Activated CD4-positive, CD25-positive, alpha-beta regulatory T cell treated with anti-CD3 and anti-CD28 coated beads, Interleukin-2, amount 50 U/mL, for 72 hours (primary cell): ENCODE results near the gene BABAM1.
"Not testable (repeated sequence)": the region's sequence is repeated elsewhere in the genome, so short reads cannot be mapped to it uniquely, and the experiment has no call there.

Experiments
- DNase-seq: peaks from one replicate; pipeline ENCODE4 v3.0.0; 2021

Gene BABAM1

DNA sequence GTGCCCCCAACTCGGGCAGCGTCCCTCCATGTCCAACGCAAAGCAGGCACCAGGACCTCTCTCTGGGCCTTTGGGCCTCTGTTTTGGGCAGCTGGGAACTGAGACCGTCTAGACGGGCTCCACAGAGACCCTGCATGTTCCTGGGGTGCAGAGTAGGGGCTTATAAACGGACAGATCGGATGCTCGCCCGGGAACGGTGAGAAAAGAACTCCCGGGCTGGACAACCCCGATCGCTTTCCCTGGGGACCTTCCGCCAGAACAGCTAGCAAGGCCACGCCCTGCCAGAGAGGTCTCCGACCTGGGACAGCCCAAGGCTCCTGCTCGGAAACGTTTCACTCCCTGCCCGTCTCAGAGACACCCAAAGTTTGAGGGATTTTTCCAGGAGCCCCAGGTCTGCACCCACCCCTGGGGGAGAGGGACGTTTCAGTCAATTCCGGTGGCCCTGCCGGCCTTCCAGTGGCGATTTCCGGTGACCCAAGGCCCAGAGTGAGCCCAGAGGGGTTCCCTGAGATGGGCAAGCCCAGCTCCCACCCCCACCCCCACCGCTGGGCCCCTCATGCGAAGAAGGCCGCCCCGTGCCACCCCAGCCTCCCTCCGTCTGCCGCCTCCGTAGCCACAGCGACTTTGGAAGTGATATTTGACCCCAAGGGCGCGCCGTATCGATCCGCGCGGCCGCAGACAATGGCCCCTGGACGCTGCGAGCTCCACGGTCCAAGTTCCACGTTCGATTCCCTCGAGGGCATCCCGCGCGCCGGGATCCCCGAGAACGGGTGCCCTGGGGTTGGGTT is 23.2 kb upstream of the BABAM1 start:
- DNase-seq = no peak

DNA sequence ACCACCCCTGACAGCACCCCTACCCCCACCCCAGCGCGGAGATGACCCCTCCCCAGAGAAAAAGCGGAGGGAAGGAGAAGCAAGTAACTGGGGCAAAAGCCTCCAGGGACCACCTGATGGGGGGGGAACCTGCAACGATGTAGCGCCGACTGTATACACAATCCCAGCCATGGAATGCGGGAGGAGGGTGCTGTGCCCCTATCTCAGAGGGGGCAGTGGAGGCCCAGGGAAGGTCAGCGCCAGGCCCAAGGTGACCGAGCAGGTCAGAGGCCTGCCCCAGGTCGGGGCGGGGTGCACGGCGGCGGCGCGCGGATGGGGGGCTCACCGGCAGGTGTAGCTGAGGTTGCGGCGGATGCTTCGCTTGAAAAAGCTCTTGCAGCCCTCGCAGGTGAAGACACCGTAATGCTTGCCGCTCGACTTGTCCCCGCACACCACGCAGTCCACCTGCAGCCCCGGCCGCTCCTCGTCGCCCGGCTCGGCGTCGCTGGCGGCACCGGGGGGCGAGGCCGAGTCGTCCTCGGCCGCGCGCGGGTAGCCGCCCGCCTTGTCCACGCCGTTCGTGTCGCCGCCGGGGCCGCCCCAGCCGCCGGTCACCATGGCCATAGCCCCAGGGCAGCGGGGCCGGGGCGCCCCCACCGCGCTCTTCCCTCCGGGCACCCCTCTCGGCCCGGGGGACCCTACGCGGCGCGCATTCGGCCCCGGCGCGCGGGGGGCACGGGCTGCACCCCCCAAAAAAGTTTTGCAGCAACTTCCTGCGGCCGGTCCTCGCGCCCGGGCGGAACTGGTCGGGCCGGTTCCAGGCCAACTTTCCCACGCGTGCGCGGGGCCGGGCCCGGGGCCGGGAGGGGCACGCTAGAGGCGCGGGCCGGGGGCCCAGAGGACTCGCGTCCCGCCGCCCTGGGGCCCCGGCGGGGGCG is 22.4 kb upstream of the BABAM1 start:
- DNase-seq = no peak

DNA sequence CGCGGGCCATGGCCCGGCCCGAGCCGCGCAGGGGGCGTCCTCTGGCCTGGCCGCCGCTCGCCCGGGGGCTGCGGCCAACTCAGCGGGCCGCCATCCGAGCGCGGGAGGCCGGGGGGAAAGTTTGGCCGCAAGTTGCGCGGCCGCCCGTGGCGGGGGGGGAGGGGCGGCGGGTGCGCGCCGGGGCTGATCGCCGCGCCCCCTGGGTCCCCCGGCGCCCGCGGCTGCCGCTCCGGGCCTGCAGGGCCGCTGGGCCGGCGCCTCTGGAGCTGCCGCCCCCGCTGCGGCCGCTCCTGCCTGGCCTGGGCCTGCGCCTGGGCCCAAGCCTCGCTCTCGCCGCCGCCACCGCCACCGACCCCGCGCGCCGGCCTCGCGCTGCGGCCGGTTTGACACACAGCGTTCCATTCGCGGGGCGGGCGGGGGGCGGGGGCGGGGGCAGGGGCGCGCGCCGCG is 21.7 kb upstream of the BABAM1 start, which contains the start of gene NR2F6:
Gene NR2F6, minus strand, starts transcription at position 385 of the 450 bp plus-strand sequence. CDS start 699 bp downstream, outside the sequence.
- no peak for DNase-seq

DNA sequence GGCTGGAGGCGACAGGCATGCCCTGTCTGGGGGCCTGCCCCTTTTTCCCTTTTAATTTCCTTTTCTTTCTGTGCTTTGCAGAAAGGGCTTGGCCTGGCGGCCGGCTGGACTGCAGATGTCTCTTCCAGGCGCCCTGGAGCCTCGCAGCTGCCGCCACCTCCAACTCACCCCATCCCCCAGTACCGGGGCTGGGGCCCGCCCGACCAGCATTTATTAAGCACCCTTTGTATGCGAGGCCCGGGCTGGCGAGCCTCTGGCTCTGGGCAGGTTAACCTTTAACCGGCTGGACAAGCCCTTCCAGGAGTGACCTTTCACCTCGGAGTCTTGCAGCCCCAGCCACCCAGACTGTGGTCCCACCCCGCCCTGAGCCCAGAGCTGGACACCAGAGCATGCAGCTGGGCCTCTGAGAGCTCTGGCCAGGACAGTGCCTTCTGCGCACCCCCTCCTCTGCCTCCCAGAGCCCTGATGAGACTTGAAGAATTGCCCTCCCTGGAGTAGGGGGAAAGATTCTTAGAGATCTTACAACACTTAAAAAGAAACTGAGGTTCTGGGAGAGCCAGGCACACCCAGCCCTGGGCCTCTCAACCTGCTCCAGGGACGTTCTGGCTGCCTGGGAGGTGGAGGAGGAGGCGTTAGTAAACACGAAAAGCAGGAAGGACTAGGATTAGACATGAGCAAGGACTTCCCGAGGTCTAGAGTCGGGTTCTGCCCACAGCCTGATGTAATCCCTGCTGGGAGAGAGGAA is 20.4 kb upstream of the BABAM1 start:
- DNase-seq = no peak

DNA sequence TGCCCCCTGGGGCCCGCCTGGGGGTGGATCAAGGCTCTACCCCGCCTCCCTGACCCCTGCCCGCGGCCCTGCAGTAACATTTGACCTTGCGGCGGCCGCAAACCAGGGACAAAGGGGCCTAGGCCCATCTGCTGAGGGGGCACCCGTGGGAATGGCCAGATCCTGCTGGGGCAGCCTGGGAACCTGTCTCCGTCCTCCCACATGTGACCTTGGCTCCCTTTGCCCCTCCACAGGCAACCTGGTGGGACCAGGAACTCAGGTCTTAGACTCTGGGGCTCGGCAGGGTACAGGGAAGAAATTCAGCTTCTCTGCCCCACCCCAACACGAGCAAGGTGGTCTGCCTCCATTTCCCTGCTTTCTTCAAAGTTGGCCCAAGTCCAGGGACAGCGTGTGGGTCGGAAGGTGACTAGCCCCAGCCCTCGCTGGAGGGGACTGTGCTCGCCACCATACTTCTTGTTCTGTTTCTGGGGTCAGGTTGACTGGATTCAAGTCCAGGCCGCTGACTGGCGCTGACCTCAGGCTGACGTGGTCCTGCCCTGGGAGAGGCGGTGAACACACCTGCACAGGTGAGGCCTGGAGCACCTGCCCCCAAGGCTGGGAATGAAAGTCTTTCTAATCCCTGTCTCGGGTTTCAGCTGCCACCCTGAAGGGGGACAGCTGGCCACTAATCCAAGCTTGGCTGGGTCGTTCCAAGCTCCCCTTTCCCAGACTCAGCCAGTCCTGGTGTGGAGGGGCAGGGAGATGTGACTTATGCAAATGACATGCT is 19.0 kb upstream of the BABAM1 start:
- DNase-seq = no peak

DNA sequence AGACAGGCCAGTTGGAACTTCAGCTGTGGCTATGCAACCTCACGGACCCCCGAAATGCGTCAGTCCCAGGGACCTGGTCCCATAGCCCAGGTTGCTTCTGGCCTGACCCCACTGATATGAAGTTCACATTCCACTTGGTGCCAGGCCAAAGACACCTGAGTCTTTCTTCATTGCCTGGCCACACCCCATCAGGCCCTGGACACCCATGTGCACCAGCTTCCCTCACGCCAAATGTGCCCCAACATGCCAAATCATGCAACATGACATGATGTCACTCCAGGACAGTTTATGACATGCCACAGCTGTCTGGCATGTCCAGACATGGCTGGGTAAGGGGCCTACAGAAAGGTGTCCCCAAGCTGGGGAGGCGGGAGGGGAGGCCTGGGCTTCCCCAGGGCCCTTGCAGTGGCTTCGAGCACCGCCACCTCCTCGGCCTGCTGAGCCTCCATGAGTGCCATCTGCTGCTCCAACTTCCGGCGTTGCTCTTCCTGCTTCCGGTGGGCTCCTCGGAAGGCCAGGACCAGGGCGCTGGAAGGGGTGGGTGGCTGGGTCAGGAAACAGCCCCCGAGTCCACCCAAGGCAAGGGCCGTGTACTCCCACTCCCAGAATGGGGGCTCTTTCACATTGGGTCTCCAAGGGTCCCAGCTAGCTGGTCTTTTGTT is 17.2 kb upstream of the BABAM1 start:
- no peak for DNase-seq

DNA sequence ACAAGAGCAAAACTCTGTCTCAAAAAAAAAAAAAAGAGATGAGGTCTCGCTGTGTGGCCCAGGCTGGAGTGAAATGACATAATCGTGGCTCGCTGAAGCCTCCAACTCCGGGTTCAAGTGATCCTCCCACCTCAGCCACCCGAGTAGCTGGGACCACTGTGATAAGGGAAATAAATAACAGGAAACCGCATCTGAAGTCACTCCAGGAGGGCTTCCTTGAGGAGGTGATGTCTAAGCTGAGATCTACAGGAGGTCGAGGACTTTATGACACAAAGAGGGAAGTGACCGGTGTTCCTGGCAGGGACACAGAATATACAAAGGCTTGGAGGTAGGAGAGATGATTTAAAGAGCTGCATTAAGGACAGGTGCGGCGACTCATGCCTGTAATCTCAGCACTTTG is 12.6 kb upstream of the BABAM1 start:
- DNase-seq = no peak

DNA sequence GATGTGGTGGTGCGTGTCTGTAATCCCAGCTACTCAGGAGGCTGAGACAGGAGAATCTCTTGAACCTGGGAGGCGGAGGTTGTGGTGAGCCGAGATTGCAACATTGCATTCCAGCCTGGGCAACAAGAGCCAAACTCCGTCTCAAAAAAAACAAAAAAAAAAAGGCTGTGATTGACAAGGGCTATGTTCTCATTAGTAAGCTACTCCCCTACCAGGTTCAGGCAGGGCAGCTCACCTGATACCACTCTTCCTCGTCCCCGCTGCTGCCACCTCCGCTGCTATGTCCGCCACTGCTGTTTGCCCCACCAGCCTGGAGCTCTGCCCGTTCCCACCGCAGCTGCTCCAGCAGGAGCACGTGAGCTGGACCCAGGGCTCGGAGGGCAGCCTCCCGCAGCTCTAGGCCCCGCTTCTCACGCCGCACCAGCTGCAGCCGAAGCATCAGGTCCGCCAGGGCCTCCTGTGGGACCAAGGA is 12.1 kb upstream of the BABAM1 start:
- no peak for DNase-seq

DNA sequence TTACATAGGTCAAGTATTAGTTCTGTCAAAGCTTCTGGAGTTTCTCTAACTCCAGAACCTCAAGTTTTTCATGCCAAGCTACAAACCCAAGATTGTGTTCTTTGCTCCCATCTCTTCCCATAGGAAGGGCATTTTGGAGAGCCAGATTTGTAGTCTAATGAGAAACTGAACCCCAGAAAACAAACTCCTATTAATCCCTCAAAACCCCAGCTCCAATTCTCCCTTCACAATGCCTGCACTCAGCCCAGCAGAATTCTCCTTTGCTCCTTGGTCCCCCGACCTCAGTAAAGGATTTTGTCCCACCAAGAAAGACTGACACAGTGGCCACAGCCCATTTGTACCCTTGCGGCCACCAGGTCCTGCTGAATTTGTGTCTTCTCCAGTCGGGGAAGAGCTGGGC is 11.1 kb upstream of the BABAM1 start:
- DNase-seq = no peak

DNA sequence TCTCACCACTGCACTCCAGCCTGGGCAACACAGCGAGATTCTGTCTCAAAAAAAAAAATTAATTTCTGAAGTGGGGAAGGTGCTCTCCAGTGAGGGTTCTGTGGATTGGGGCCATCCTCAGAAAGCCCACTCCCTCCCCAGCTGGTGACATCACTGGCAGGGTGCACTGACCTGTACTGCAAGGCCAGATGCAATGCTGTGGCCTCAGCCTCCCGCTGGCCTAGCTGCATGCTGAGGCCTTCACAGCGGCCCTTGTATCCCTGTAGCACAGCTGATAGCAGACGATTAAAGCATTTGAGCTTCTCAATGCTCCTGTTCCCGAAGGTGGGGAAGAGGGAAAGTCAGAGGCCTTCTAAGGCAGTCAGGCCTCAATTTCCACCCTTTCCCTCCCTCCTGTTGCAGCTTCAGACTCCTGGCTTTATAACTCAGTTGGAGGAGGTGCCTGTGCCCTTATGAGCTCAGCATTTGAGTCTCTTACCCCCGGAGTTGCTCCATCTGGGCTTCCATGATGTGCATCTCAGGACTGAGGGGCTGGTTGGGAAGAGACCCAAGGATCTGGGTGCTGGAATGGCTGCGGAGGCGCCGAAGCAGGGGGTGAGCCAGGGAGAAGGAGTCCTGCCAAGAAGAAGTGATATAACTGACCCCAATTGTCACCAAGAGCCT is 8.0 kb upstream of the BABAM1 start:
- DNase-seq = no peak

DNA sequence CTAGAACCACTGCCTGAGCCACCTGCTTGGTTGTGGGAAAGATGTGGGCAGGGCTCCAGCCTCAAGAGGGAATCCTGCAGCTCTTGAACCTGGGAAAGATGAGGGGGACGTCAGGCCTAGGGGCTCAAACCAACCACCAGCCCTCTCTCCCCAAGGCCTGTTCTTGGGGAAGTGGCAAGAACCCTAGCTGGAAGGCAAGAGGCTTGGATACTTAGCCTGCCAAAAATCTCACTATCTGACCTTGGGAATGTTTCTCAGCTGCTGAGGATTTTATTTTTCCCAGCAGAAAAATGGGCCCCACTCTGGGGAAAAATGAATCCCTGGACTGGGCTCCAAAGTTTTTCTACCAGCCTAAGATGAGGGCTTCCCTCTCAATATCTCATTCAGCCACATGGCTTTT is 7.3 kb upstream of the BABAM1 start:
- no peak for DNase-seq

DNA sequence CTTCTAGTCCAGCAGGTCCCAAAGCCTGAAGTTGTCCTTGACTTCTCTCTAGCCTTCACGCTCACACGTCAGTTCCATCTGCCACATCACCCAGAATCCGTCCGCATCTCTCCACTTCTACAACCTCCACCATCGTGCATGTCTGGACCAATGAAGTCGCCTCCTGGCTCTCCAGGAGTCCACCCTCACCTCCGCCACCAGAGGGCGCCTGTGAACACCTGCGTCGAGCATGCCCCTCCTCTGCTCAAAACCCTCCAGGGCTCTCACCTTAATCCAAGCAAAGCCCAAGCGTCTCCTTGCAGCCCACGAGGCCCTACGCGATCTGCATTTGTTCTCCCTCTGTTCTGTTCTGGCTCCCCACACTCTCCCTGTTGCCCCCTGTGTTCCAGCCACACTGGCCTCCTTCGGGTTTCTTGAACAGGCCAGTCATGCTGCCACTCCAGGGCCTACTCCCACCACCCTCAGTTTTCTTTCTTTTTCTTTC is 6.4 kb upstream of the BABAM1 start:
- DNase-seq = peak; percentile 90

DNA sequence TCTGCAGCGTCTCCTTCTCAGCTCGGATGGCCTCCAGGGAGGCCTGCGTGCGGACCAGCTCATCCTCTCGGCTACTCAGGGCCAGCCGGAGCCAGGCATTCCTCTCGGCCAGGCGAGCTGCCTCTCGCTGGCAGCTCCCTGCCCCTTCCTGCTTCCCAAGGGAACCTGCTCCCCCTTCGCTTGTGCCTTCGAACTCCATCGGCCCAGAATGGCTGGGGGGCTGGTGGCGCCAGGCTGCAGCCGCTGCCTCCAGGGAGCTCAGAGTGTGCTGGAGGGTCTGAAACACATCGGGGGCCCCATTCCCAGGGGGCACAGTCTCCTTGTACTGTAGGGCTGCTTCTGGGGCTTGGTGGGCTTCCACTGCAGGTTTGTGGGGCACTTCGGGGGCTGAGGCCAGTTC is 4.7 kb upstream of the BABAM1 start:
- DNase-seq = no peak

DNA sequence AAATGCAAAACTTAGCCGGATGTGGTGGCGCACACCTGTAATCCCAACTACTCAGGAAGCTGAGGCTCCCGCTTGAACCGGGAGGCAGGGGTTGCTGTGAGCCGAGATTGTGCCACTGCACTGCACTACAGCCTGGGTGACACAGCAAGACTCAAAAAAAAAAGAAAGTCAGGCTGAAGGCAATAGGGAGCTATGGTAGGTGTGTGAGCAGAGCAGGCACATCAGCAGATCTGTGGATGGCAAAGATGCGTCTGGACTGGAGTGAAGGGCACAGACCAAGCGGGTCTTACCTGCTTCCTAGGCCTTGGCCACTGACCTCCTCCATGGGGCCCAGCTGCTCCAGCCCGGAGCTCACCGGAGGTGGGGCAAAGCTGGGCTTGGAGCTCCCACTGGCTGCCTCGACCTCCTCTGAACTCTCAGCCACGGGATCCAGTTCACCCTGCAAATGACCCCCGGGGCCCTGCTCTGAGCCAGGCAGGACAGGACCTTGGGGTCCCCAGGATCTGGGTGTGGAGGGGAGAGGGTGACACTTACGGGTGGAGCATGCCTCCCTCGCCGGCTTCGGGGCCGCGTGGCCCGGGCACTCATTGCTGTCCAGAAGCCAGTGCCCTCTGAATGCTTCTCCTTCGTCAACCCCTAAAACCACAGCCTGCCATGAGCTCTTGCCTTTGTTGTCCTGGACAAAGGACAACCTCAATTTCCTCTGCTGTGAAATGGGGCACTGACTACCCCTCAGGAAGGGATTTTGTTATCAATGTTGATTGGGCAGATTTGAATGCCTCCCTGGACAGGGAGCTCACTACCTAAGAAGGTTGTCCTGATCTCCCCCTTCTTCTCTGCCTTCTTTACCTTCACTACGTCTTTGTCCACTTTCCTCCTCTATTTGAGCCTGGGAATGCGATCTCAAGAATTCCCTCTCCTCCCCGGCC is 3.3 kb upstream of the BABAM1 start:
- DNase-seq = no peak

DNA sequence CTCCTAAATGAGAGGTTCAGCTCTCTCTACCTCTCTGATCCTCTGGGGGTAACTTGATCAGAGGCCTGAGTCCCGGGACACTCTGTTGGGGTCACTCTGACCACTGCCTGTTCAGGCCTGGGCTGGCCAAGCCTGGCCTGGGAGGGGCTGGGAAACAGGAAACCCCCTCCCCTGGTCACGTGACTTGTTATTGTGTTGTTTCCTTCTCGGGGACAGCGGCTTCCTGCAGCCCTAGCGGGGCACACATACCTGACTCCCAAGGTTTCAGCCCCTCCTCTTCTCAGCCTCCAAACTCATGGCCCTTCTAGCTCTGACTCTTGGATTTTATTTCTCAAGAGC is 2.6 kb upstream of the BABAM1 start, which contains the start of gene USHBP1:
Gene USHBP1, minus strand, starts transcription at position 105 of the 339 bp plus-strand sequence. CDS start 446 bp downstream, outside the sequence.
- DNase-seq = no peak

DNA sequence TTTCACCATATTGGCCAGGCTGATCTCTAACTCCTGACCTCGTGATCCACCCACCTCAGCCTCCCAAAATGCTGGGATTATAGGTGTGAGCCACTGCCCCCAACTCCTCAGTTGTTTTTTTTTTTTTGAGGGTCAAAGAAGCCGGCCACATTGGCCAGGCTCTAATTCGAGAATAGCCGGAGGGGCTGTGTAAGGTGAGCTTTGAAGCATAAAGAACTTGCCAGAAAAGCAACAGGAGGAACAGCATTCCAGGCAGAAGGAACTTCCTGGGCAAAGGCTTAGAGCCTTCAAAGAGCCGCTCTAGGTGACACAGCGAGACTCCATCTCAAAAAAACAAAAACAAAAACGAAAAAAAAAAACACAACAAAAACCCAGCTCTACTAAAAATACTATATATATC is 1.2 kb upstream of the BABAM1 start:
- DNase-seq = no peak

DNA sequence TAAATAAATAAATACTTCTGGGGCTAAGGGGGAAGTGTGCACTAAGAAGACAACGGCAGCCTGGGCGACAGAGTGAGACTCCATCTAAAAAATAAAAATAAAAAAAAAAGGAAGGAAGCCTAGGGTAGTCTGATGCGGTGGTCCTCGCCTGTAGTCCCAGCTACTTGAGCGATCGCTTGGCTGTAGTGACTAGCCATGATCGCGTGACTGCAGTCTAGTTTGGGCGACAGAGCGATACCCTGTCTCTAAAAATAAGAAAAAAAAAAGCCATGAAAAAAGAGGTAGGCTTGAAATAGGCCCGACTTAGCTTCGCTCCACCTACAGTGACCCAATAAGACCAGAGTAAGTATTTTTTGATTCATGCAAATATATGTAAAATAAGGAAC is 661 bp upstream of the BABAM1 start:
- DNase-seq = no peak

DNA sequence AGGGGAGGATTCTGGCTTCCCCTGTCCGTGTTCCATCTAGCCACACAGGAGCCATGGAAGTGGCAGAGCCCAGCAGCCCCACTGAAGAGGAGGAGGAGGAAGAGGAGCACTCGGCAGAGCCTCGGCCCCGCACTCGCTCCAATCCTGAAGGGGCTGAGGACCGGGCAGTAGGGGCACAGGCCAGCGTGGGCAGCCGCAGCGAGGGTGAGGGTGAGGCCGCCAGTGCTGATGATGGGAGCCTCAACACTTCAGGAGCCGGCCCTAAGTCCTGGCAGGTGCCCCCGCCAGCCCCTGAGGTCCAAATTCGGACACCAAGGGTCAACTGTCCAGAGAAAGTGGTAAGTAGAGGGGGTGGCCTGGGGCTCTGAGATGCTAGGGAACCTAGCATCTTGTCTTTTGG is 1.5 kb downstream of the BABAM1 start:
- no peak for DNase-seq

DNA sequence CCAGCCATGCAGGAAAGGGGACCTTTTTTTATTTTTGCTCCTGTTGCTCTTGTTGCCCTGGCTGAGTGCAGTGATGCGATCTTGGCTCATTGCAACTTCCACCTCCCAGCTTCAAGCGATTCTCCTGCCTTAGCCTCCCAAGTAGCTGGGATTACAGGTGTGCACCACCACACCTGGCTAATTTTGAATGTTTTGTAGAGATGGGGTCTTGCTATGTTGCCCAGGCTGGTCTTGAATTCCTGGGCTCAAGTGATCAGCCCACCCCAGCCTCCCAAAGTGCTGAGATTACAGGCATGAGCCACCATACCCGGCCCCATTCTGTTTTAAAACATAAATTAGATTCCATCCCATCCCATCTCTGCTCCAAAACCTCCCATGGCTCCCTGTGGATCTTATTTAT is 7.6 kb downstream of the BABAM1 start:
- DNase-seq = not testable (repeated sequence)
